Immature natural killer cell (primary cell): ENCODE results near the gene PRDM8. TPM values are rescaled to one million over a fixed set of nuclear protein-coding genes. Genes with fewer than 3 reads are reported as not detected.

Experiments used
- DNase-seq, 3 donors: peaks; one replicate each; pipeline ENCODE4 v3.0.0; 2022; ENCODE audit warnings: mixed read lengths in 1 of 3
- H3K27ac Mint-ChIP-seq, 6 donors: one replicate each; pipeline ENCODE4 v1.8.0; 2020; ENCODE audit warnings: mixed read lengths in 6 of 6, mild to moderate bottlenecking in 5 of 6, inconsistent platforms in 4 of 6, moderate library complexity in 3 of 6
- H3K27me3 Mint-ChIP-seq, 3 donors: one replicate each; pipeline ENCODE4 v1.8.0; 2020 to 2021; ENCODE audit warnings: low read depth in 3 of 3, mild to moderate bottlenecking in 3 of 3, mixed read lengths in 3 of 3, moderate library complexity in 3 of 3, inconsistent platforms in 1 of 3
- H3K36me3 Mint-ChIP-seq, 3 donors: one replicate each; pipeline ENCODE4 v1.8.0; 2020; ENCODE audit warnings: mixed read lengths in 3 of 3, inconsistent platforms in 2 of 3, mild to moderate bottlenecking in 2 of 3
- H3K4me1 Mint-ChIP-seq, 2 donors: one replicate each; pipeline ENCODE4 v1.8.0; 2020; ENCODE audit warnings: inconsistent platforms in 2 of 2, mild to moderate bottlenecking in 2 of 2, mixed read lengths in 2 of 2, moderate library complexity in 1 of 2
- H3K4me3 Mint-ChIP-seq, 5 donors: one replicate each; pipeline ENCODE4 v1.8.0; 2020; ENCODE audit warnings: mild to moderate bottlenecking in 5 of 5, mixed read lengths in 5 of 5, inconsistent platforms in 3 of 5, moderate library complexity in 3 of 5
- H3K9me3 Mint-ChIP-seq, 6 donors: one replicate each; pipeline ENCODE4 v1.8.0; 2020; ENCODE audit warnings: mild to moderate bottlenecking in 6 of 6, mixed read lengths in 6 of 6, inconsistent platforms in 4 of 6, moderate library complexity in 3 of 6
- polyA plus RNA-seq, 3 donors: library from polyadenylated mRNA; unstranded; fragments of 300-500 nt; fragmentation: Illumina TruSeq; gene quantifications; one replicate each; pipeline ENCODE4 v1.2.3, GENCODE V29; 2021

The PRDM8 gene
- polyA plus RNA-seq, 3 donors from 2014 or later = 1.6 to 2.7 (median 1.9) TPM

GRCh38 chr4:80199004-80199560, 1.8 kb downstream of the PRDM8 start:
- H3K4me3 Mint-ChIP-seq = no peak overlapping the region
- H3K27ac Mint-ChIP-seq = no peak overlapping the region
- H3K4me1 Mint-ChIP-seq = peaks cover 23 to 30% of the 10 kb centered on the region in 2 donors

GRCh38 chr4:80199947-80200346, 2.6 kb downstream of the PRDM8 start:
- no peaks in the 10 kb centered on the region for H3K9me3 Mint-ChIP-seq
- no peak overlapping the region for H3K27ac Mint-ChIP-seq
- peaks cover 15 to 25% (median 19%) of the 10 kb centered on the region in 3 donors for H3K27me3 Mint-ChIP-seq
- DNase-seq = no peak
- H3K4me1 Mint-ChIP-seq = peaks cover 23 to 30% of the 10 kb centered on the region in 2 donors
- no peak overlapping the region for H3K4me3 Mint-ChIP-seq
- H3K36me3 Mint-ChIP-seq = peaks cover 4 to 18% (median 7%) of the 10 kb centered on the region in 3 donors

More at GRCh38 chr4:80199004-80199560, 1.8 kb downstream of the PRDM8 start:
- DNase-seq = no peak
- peaks cover 4 to 18% (median 7%) of the 10 kb centered on the region in 3 donors for H3K36me3 Mint-ChIP-seq
- peaks cover 16 to 25% (median 19%) of the 10 kb centered on the region in 3 donors for H3K27me3 Mint-ChIP-seq
- no peaks in the 10 kb centered on the region for H3K9me3 Mint-ChIP-seq

- H3K4me3 Mint-ChIP-seq = peak overlapping the region; percentile 27 to 85 (median 84)
- peak; percentile 38 to 53 (median 43) for DNase-seq
- peaks cover 23 to 30% of the 10 kb centered on the region in 2 donors for H3K4me1 Mint-ChIP-seq
- H3K9me3 Mint-ChIP-seq = no peaks in the 10 kb centered on the region
- H3K27me3 Mint-ChIP-seq = peaks cover 11 to 20% (median 16%) of the 10 kb centered on the region in 3 donors
- peak overlapping the region in 5 of 6 donors; percentile 6 to 82 (median 75) for H3K27ac Mint-ChIP-seq
- peaks cover 0 to 7% (median 4%) of the 10 kb centered on the region in 3 donors for H3K36me3 Mint-ChIP-seq
Measured at GRCh38 chr4:80201252-80202151, 4.2 kb downstream of the PRDM8 start.

GRCh38 chr4:80202190-80202711, 4.9 kb downstream of the PRDM8 start:
- peak overlapping the region; percentile 27 to 85 (median 84) for H3K4me3 Mint-ChIP-seq
- H3K27me3 Mint-ChIP-seq = peaks cover 8 to 21% (median 10%) of the 10 kb centered on the region in 3 donors
- DNase-seq = peak; percentile 66 to 72 (median 68)
- H3K27ac Mint-ChIP-seq = peak overlapping the region in 1 of 6 donors; percentile 57
- H3K9me3 Mint-ChIP-seq = no peaks in the 10 kb centered on the region
- H3K36me3 Mint-ChIP-seq = peaks cover 0 to 7% (median 4%) of the 10 kb centered on the region in 3 donors
- peaks cover 23 to 30% of the 10 kb centered on the region in 2 donors for H3K4me1 Mint-ChIP-seq

- peaks cover 5 to 19% (median 12%) of the 10 kb centered on the region in 3 donors for H3K27me3 Mint-ChIP-seq
- peak overlapping the region; percentile 86 to 95 (median 93) for H3K4me3 Mint-ChIP-seq
- H3K36me3 Mint-ChIP-seq = peaks cover 0 to 3% (median 2%) of the 10 kb centered on the region in 3 donors
- H3K4me1 Mint-ChIP-seq = peaks cover 18 to 24% of the 10 kb centered on the region in 2 donors
- H3K27ac Mint-ChIP-seq = peak overlapping the region in 5 of 6 donors; percentile 51 to 87 (median 78)
- DNase-seq = peak; percentile 52 to 61 (median 54)
- no peaks in the 10 kb centered on the region for H3K9me3 Mint-ChIP-seq
Measured at GRCh38 chr4:80202741-80203553, 5.6 kb downstream of the PRDM8 start.

- peak overlapping the region in 2 of 5 donors; percentile 24 to 41 for H3K4me3 Mint-ChIP-seq
- H3K27ac Mint-ChIP-seq = no peak overlapping the region
- H3K36me3 Mint-ChIP-seq = peaks cover 0 to 5% (median 0%) of the 10 kb centered on the region in 3 donors
- no peak for DNase-seq
- peaks cover 0 to 17% (median 9%) of the 10 kb centered on the region in 3 donors for H3K27me3 Mint-ChIP-seq
- H3K9me3 Mint-ChIP-seq = no peaks in the 10 kb centered on the region
- peaks cover 19 to 21% of the 10 kb centered on the region in 2 donors for H3K4me1 Mint-ChIP-seq
Measured at GRCh38 chr4:80204433-80205011, 7.2 kb downstream of the PRDM8 start.

- no peak for DNase-seq
- H3K4me1 Mint-ChIP-seq = peaks cover 16 to 17% of the 10 kb centered on the region in 2 donors
- peaks cover 0 to 19% (median 9%) of the 10 kb centered on the region in 3 donors for H3K27me3 Mint-ChIP-seq
- H3K36me3 Mint-ChIP-seq = peaks cover 0 to 5% (median 0%) of the 10 kb centered on the region in 3 donors
- no peak overlapping the region for H3K4me3 Mint-ChIP-seq
- no peak overlapping the region for H3K27ac Mint-ChIP-seq
- H3K9me3 Mint-ChIP-seq = no peaks in the 10 kb centered on the region
Measured at GRCh38 chr4:80206111-80206510, 8.8 kb downstream of the PRDM8 start.

GRCh38 chr4:80206521-80207171, 9.3 kb downstream of the PRDM8 start:
- no peak overlapping the region for H3K4me3 Mint-ChIP-seq
- DNase-seq = no peak
- no peak overlapping the region for H3K27ac Mint-ChIP-seq
- H3K36me3 Mint-ChIP-seq = peaks cover 0 to 5% (median 0%) of the 10 kb centered on the region in 3 donors
- H3K27me3 Mint-ChIP-seq = peaks cover 0 to 16% (median 8%) of the 10 kb centered on the region in 3 donors
- peaks cover 11 to 12% of the 10 kb centered on the region in 2 donors for H3K4me1 Mint-ChIP-seq
- no peaks in the 10 kb centered on the region for H3K9me3 Mint-ChIP-seq

- Mint-ChIP-seq H3K36me3 (peaks cover 0 to 5% (median 0%) of the 10 kb centered on the region in 3 donors), H3K27ac (no peak overlapping the region), H3K4me3 (no peak overlapping the region), H3K4me1 (peaks cover 8% of the 10 kb centered on the region in 2 donors), H3K27me3 (peaks cover 0 to 16% (median 5%) of the 10 kb centered on the region in 3 donors), H3K9me3 (no peaks in the 10 kb centered on the region)
- DNase-seq = no peak
Measured at GRCh38 chr4:80207172-80207583, 9.9 kb downstream of the PRDM8 start.

GRCh38 chr4:80207664-80208063, 10.4 kb downstream of the PRDM8 start:
- Mint-ChIP-seq H3K4me3 (no peak overlapping the region), H3K4me1 (peaks cover 8% of the 10 kb centered on the region in 2 donors), H3K27ac (no peak overlapping the region), H3K9me3 (no peaks in the 10 kb centered on the region), H3K27me3 (peaks cover 0 to 16% (median 5%) of the 10 kb centered on the region in 3 donors), H3K36me3 (peaks cover 0 to 5% (median 0%) of the 10 kb centered on the region in 3 donors)
- no peak for DNase-seq

- H3K4me3 Mint-ChIP-seq = no peak overlapping the region
- H3K36me3 Mint-ChIP-seq = peaks cover 0 to 5% (median 0%) of the 10 kb centered on the region in 3 donors
- H3K27me3 Mint-ChIP-seq = peaks cover 0 to 16% (median 5%) of the 10 kb centered on the region in 3 donors
- DNase-seq = no peak
- H3K27ac Mint-ChIP-seq = no peak overlapping the region
- no peaks in the 10 kb centered on the region for H3K9me3 Mint-ChIP-seq
- peaks cover 1 to 3% of the 10 kb centered on the region in 2 donors for H3K4me1 Mint-ChIP-seq
Measured at GRCh38 chr4:80208610-80209339, 11.5 kb downstream of the PRDM8 start.

- H3K36me3 Mint-ChIP-seq = peaks cover 0 to 5% (median 0%) of the 10 kb centered on the region in 3 donors
- H3K27ac Mint-ChIP-seq = no peak overlapping the region
- DNase-seq = no peak
- H3K4me1 Mint-ChIP-seq = peaks cover 0 to 3% of the 10 kb centered on the region in 2 donors
- H3K9me3 Mint-ChIP-seq = no peaks in the 10 kb centered on the region
- H3K27me3 Mint-ChIP-seq = peaks cover 0 to 16% (median 5%) of the 10 kb centered on the region in 3 donors
- no peak overlapping the region for H3K4me3 Mint-ChIP-seq
Measured at GRCh38 chr4:80209340-80209701, 12.0 kb downstream of the PRDM8 start.
